Epithelial cell of proximal tubule (primary cell): Measurements from ENCODE around the gene GK2. TPM values are rescaled to one million over a fixed set of nuclear protein-coding genes. Genes with fewer than 3 reads are reported as not detected.

Source experiments
- DNase-seq: peaks from one replicate; pipeline ENCODE4 v3.0.0-alpha.2; 2011; ENCODE audit warnings: low read depth
- H3K4me3 ChIP-seq: 2 replicates; pipeline ENCODE4 v1.5.1; 2011; ENCODE audit warnings: low read depth, mild to moderate bottlenecking, low read length
- total RNA-seq: library from RNA; depleted of rRNA; stranded (reverse); fragments of >200 nt; gene quantifications from 2 replicates; pipeline ENCODE4 v1.2.3, GENCODE V29; 2015
- TF ChIP-seq, protein P1 (sequence below): conservative IDR thresholded peaks from 2 replicates; pipeline ENCODE4 v1.5.1; 2012; ENCODE audit warnings: low read depth, mild to moderate bottlenecking, low read length

The GK2 gene
- not detected in 2 replicates for total RNA-seq

DNA sequence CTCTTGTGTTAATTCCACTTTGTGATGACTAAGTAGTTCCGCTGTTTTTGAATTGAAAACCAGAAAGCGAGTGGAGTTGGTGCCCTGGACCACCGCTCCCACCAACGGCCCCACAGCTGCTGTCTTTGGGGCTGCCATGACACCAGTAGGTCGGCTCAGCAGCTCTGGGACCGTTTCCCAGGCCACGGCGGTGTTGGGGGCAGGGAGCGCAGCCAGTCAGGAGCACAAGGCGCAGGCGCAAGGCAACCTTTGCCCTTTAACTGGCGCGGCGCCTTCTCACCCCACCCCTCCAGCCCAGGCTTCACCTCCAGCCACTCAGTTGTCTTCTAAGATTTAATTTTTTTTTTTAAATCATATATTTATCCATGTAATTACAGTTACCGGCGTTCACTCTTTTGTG lies at the start of gene GK2:
Gene GK2 (minus strand): TSS at position 166 of the 400 bp plus-strand sequence. CDS start 28 bp downstream, at position 138.
- no peak for DNase-seq
- TF ChIP-seq, protein P1, sequence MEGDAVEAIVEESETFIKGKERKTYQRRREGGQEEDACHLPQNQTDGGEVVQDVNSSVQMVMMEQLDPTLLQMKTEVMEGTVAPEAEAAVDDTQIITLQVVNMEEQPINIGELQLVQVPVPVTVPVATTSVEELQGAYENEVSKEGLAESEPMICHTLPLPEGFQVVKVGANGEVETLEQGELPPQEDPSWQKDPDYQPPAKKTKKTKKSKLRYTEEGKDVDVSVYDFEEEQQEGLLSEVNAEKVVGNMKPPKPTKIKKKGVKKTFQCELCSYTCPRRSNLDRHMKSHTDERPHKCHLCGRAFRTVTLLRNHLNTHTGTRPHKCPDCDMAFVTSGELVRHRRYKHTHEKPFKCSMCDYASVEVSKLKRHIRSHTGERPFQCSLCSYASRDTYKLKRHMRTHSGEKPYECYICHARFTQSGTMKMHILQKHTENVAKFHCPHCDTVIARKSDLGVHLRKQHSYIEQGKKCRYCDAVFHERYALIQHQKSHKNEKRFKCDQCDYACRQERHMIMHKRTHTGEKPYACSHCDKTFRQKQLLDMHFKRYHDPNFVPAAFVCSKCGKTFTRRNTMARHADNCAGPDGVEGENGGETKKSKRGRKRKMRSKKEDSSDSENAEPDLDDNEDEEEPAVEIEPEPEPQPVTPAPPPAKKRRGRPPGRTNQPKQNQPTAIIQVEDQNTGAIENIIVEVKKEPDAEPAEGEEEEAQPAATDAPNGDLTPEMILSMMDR: no peak
- H3K4me3 ChIP-seq: no peak within 1 kb of the TSS

- DNase-seq: no peak
- H3K4me3 ChIP-seq: no peak overlapping the region
- TF ChIP-seq, protein P1: no peak
These were observed 47.2 kb upstream of the GK2 start for GRCh38 chr4:79455216-79455615.

DNA sequence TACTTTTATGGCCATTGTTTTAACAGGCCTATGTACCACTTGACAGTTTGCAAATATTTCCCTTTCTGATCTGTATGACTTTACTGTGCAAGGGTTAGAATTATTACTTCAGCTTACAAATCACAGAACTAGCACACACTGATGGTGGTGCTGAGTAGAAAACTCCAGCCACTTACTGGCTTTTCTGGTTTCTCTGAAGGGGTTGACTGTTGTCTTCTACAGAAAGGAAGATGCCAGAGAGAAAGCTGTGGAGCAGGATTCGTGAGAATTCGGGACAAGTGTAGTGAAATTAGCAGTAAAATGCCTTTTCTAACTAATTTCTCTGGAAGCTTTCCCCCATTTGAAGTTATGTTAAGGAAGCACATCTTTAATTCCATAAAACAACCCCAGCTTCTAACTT lies 46.6 kb upstream of the GK2 start:
- TF ChIP-seq, protein P1: no peak
- no peak overlapping the region for H3K4me3 ChIP-seq
- no peak for DNase-seq

DNA sequence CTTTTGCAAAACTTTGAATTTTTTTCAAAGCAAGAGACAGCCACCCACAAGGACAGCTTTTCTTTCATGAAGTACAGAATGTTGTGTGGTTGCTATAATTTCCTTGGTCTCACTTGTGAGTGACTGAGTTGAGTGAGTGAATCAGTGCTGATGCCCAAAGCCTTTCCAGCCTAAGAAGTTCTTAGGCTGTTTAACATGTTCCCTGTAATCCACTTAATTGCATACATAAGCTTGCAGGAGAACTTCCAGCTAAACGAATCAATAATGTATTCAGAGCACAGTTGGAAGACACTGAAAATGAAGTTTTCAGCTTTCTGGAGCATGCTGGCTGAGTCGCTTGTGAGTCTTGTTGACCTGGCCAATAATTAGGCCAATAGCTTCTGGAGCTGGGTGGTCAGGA lies 42.0 kb upstream of the GK2 start:
- DNase-seq: no peak
- H3K4me3 ChIP-seq: no peak overlapping the region
- TF ChIP-seq, protein P1: no peak

- TF ChIP-seq, protein P1: no peak
- DNase-seq: no peak
- H3K4me3 ChIP-seq: no peak overlapping the region
These were observed 38.1 kb upstream of the GK2 start for GRCh38 chr4:79446145-79446544.

GRCh38 chr4:79445371-79445781 lies 37.3 kb upstream of the GK2 start:
- no peak overlapping the region for H3K4me3 ChIP-seq
- TF ChIP-seq, protein P1: no peak
- no peak for DNase-seq

GRCh38 chr4:79442422-79442821 lies 34.4 kb upstream of the GK2 start:
- no peak for DNase-seq
- no peak overlapping the region for H3K4me3 ChIP-seq
- TF ChIP-seq, protein P1: no peak
